Activated CD4-positive, alpha-beta T cell treated with anti-CD3 and anti-CD28 coated beads, Interleukin-2, amount 10 ng/mL, durations not matched to agents 24 days and 14 days (primary cell): ENCODE data around the gene TMEM80. TPM values are rescaled to one million over a fixed set of nuclear protein-coding genes. Genes with fewer than 3 reads are reported as not detected.
"Not testable (repeated sequence)": the region's sequence is repeated elsewhere in the genome, so short reads cannot be mapped to it uniquely, and the experiment has no call there.

Source experiments
- DNase-seq: peaks from one replicate; pipeline ENCODE4 v3.0.0; 2022
- H3K27ac Mint-ChIP-seq: one replicate; pipeline ENCODE4 v1.8.0; 2022; ENCODE audit warnings: mild to moderate bottlenecking, mixed read lengths
- H3K27me3 Mint-ChIP-seq: one replicate; pipeline ENCODE4 v1.8.0; 2022; ENCODE audit warnings: mixed read lengths
- H3K36me3 Mint-ChIP-seq: one replicate; pipeline ENCODE4 v1.8.0; 2022; ENCODE audit warnings: low read depth, mild to moderate bottlenecking, mixed read lengths
- H3K4me1 Mint-ChIP-seq: one replicate; pipeline ENCODE4 v1.8.0; 2021; ENCODE audit warnings: mixed read lengths
- H3K4me3 Mint-ChIP-seq: one replicate; pipeline ENCODE4 v1.8.0; 2022; ENCODE audit warnings: mild to moderate bottlenecking, moderate library complexity, mixed read lengths
- H3K9me3 Mint-ChIP-seq: one replicate; pipeline ENCODE4 v1.8.0; 2021; ENCODE audit warnings: mixed read lengths
- intact Hi-C: fragments of 100-400 bp; cut with micrococcal nuclease; formaldehyde crosslinking; loops from one replicate; pipeline ENCODE4 v1.15.1; 2023
- total RNA-seq: library from RNA; stranded (reverse); gene quantifications from 2 replicates; pipeline ENCODE4 v1.2.3, GENCODE V29; 2022

TMEM80 gene
- 12.3 and 12.5 TPM in 2 replicates for total RNA-seq

GRCh38 chr11:695538-696248, at the start of gene TMEM80:
Gene TMEM80 (plus strand): TSS chr11:695816. CDS start chr11:695828, 12 bp downstream.
- Mint-ChIP-seq H3K4me3 (peak within 1 kb of the TSS; percentile 90), H3K9me3 (no peaks in the 10 kb centered on the region)
- DNase-seq = peak; percentile 99

GRCh38 chr11:646214-646613, 49.4 kb upstream of the TMEM80 start:
- Mint-ChIP-seq H3K4me1 (peaks cover 2% of the 10 kb centered on the region), H3K9me3 (no peaks in the 10 kb centered on the region), H3K4me3 (no peak overlapping the region), H3K27me3 (no peaks in the 10 kb centered on the region), H3K36me3 (peaks cover 11% of the 10 kb centered on the region), H3K27ac (no peak overlapping the region)
- no peak for DNase-seq
- intact Hi-C loops = no loop called here

More at GRCh38 chr11:695538-696248, at the start of gene TMEM80:
- Mint-ChIP-seq H3K27me3 (no peaks in the 10 kb centered on the region), H3K27ac (peak within 1 kb of the TSS; percentile 94), H3K36me3 (peaks cover 10% of the 10 kb centered on the region), H3K4me1 (peaks cover 42% of the 10 kb centered on the region)
- intact Hi-C loops = loop anchor here (1.0 to 5.0 kb wide), 4 partner anchors 31 to 158 kb away; partner anchors contain the start of genes HRAS, LRRC56, PHRF1 and SLC25A22

- H3K36me3 Mint-ChIP-seq = peaks cover 19% of the 10 kb centered on the region
- intact Hi-C loops, H3K4me3 Mint-ChIP-seq, H3K27me3 Mint-ChIP-seq, DNase-seq, H3K4me1 Mint-ChIP-seq, H3K27ac Mint-ChIP-seq, H3K9me3 Mint-ChIP-seq: not testable (repeated sequence)
These were observed 47.9 kb upstream of the TMEM80 start for GRCh38 chr11:647672-648158.

- Mint-ChIP-seq H3K36me3 (peaks cover 26% of the 10 kb centered on the region), H3K27ac (no peak overlapping the region), H3K27me3 (no peaks in the 10 kb centered on the region), H3K4me3 (no peak overlapping the region), H3K4me1 (no peaks in the 10 kb centered on the region), H3K9me3 (no peaks in the 10 kb centered on the region)
- intact Hi-C loops = no loop called here
- DNase-seq = no peak
These were observed 45.1 kb upstream of the TMEM80 start for GRCh38 chr11:650482-650881.

GRCh38 chr11:653136-653535, 42.5 kb upstream of the TMEM80 start:
- DNase-seq, H3K4me3 Mint-ChIP-seq, H3K9me3 Mint-ChIP-seq, H3K27me3 Mint-ChIP-seq, H3K27ac Mint-ChIP-seq, H3K4me1 Mint-ChIP-seq, intact Hi-C loops: not testable (repeated sequence)
- H3K36me3 Mint-ChIP-seq = peaks cover 28% of the 10 kb centered on the region

GRCh38 chr11:653837-654236, 41.8 kb upstream of the TMEM80 start:
- no peaks in the 10 kb centered on the region for H3K4me1 Mint-ChIP-seq
- no peaks in the 10 kb centered on the region for H3K9me3 Mint-ChIP-seq
- H3K4me3 Mint-ChIP-seq = no peak overlapping the region
- peaks cover 28% of the 10 kb centered on the region for H3K36me3 Mint-ChIP-seq
- no peak for DNase-seq
- intact Hi-C loops = no loop called here
- no peaks in the 10 kb centered on the region for H3K27me3 Mint-ChIP-seq
- H3K27ac Mint-ChIP-seq = no peak overlapping the region

GRCh38 chr11:654444-654843, 41.2 kb upstream of the TMEM80 start:
- H3K4me3 Mint-ChIP-seq, H3K4me1 Mint-ChIP-seq, H3K27me3 Mint-ChIP-seq, intact Hi-C loops, DNase-seq, H3K9me3 Mint-ChIP-seq, H3K27ac Mint-ChIP-seq: not testable (repeated sequence)
- H3K36me3 Mint-ChIP-seq = peaks cover 28% of the 10 kb centered on the region

- no peaks in the 10 kb centered on the region for H3K27me3 Mint-ChIP-seq
- H3K36me3 Mint-ChIP-seq = peaks cover 27% of the 10 kb centered on the region
- no peaks in the 10 kb centered on the region for H3K9me3 Mint-ChIP-seq
- H3K4me1 Mint-ChIP-seq = no peaks in the 10 kb centered on the region
- intact Hi-C loops = no loop called here
- no peak for DNase-seq
- no peak overlapping the region for H3K4me3 Mint-ChIP-seq
- no peak overlapping the region for H3K27ac Mint-ChIP-seq
These were observed 40.4 kb upstream of the TMEM80 start for GRCh38 chr11:655036-655726.

GRCh38 chr11:656426-656825, 39.2 kb upstream of the TMEM80 start:
- DNase-seq = no peak
- H3K27me3 Mint-ChIP-seq = no peaks in the 10 kb centered on the region
- H3K36me3 Mint-ChIP-seq = peaks cover 22% of the 10 kb centered on the region

GRCh38 chr11:656866-657265, 38.8 kb upstream of the TMEM80 start:
- Mint-ChIP-seq H3K36me3 (peaks cover 18% of the 10 kb centered on the region), H3K27me3 (no peaks in the 10 kb centered on the region), H3K27ac (no peak overlapping the region), H3K4me1 (no peaks in the 10 kb centered on the region), H3K4me3 (no peak overlapping the region), H3K9me3 (no peaks in the 10 kb centered on the region)
- DNase-seq = no peak
- intact Hi-C loops = no loop called here

More at GRCh38 chr11:656426-656825, 39.2 kb upstream of the TMEM80 start:
- H3K9me3 Mint-ChIP-seq = no peaks in the 10 kb centered on the region
- no peak overlapping the region for H3K27ac Mint-ChIP-seq
- intact Hi-C loops = no loop called here
- no peaks in the 10 kb centered on the region for H3K4me1 Mint-ChIP-seq
- no peak overlapping the region for H3K4me3 Mint-ChIP-seq

GRCh38 chr11:657691-658126, 37.9 kb upstream of the TMEM80 start:
- peaks cover 16% of the 10 kb centered on the region for H3K36me3 Mint-ChIP-seq
- peaks cover 2% of the 10 kb centered on the region for H3K4me1 Mint-ChIP-seq
- intact Hi-C loops = no loop called here
- H3K4me3 Mint-ChIP-seq = no peak overlapping the region
- no peak overlapping the region for H3K27ac Mint-ChIP-seq
- H3K9me3 Mint-ChIP-seq = no peaks in the 10 kb centered on the region
- DNase-seq = no peak
- no peaks in the 10 kb centered on the region for H3K27me3 Mint-ChIP-seq

- no peak for DNase-seq
- no peak overlapping the region for H3K4me3 Mint-ChIP-seq
- H3K36me3 Mint-ChIP-seq = peaks cover 14% of the 10 kb centered on the region
- H3K27me3 Mint-ChIP-seq = no peaks in the 10 kb centered on the region
- intact Hi-C loops = no loop called here
- H3K9me3 Mint-ChIP-seq = no peaks in the 10 kb centered on the region
- H3K27ac Mint-ChIP-seq = no peak overlapping the region
- peaks cover 2% of the 10 kb centered on the region for H3K4me1 Mint-ChIP-seq
These were observed 36.0 kb upstream of the TMEM80 start for GRCh38 chr11:659532-660085.

- Mint-ChIP-seq H3K27ac (no peak overlapping the region), H3K36me3 (peaks cover 12% of the 10 kb centered on the region), H3K4me1 (peaks cover 2% of the 10 kb centered on the region), H3K9me3 (no peaks in the 10 kb centered on the region), H3K4me3 (no peak overlapping the region), H3K27me3 (no peaks in the 10 kb centered on the region)
- no peak for DNase-seq
- intact Hi-C loops = no loop called here
These were observed 35.3 kb upstream of the TMEM80 start for GRCh38 chr11:660281-660680.
